ENCODE results near the gene HYOU1. TPM values are rescaled to one million over a fixed set of nuclear protein-coding genes. Genes with fewer than 3 reads are reported as not detected.

The HYOU1 gene
- total RNA-seq, 1 experiment from 2014 or later = 27.3 TPM

- Histone ChIP-seq H3K9me2 (replicated peaks; ENCODE audit: insufficient read depth, low read length) (no peaks in the 10 kb centered on the region), H3K9ac (ENCODE audit: low read length) (no peak overlapping the region), H3K4me3 (ENCODE audit: low read length) (no peak overlapping the region), H3K27me3 (ENCODE audit: low read length) (no peaks in the 10 kb centered on the region), H3K9me3 (ENCODE audit: low read length) (no peaks in the 10 kb centered on the region), H2AFZ (ENCODE audit: low read length) (no peak overlapping the region), H3K36me3 (ENCODE audit: insufficient read depth, low read length) (no peaks in the 10 kb centered on the region), H3K4me1 (ENCODE audit: low read length) (peaks cover 9% of the 10 kb centered on the region), H3K27ac (ENCODE audit: low read length) (no peak overlapping the region), H4K20me1 (ENCODE audit: insufficient read depth, low read depth, low read length) (no peaks in the 10 kb centered on the region), H3K79me2 (ENCODE audit: low read length) (peaks cover 16% of the 10 kb centered on the region), H3K4me2 (ENCODE audit: low read depth, low read length, poor library complexity, severe bottlenecking) (no peak overlapping the region)
- no peak for DNase-seq
These were observed 4.7 kb downstream of the HYOU1 start for GRCh38 chr11:119052163-119052814.

- no peaks in the 10 kb centered on the region for H3K9me2 ChIP-seq (replicated peaks; ENCODE audit: insufficient read depth, low read length)
- peaks cover 14% of the 10 kb centered on the region for H3K79me2 ChIP-seq (ENCODE audit: low read length)
- no peaks in the 10 kb centered on the region for H4K20me1 ChIP-seq (ENCODE audit: insufficient read depth, low read depth, low read length)
- DNase-seq = no peak
- H3K4me3 ChIP-seq (ENCODE audit: low read length) = no peak overlapping the region
- H3K4me1 ChIP-seq (ENCODE audit: low read length) = peaks cover 9% of the 10 kb centered on the region
- no peaks in the 10 kb centered on the region for H3K9me3 ChIP-seq (ENCODE audit: low read length)
- H3K4me2 ChIP-seq (ENCODE audit: low read depth, low read length, poor library complexity, severe bottlenecking) = no peak overlapping the region
- no peak overlapping the region for H3K27ac ChIP-seq (ENCODE audit: low read length)
- no peaks in the 10 kb centered on the region for H3K27me3 ChIP-seq (ENCODE audit: low read length)
- H3K9ac ChIP-seq (ENCODE audit: low read length) = no peak overlapping the region
- no peaks in the 10 kb centered on the region for H3K36me3 ChIP-seq (ENCODE audit: insufficient read depth, low read length)
- no peak overlapping the region for H2AFZ ChIP-seq (ENCODE audit: low read length)
These were observed 5.4 kb downstream of the HYOU1 start for GRCh38 chr11:119051440-119052162.

DNA sequence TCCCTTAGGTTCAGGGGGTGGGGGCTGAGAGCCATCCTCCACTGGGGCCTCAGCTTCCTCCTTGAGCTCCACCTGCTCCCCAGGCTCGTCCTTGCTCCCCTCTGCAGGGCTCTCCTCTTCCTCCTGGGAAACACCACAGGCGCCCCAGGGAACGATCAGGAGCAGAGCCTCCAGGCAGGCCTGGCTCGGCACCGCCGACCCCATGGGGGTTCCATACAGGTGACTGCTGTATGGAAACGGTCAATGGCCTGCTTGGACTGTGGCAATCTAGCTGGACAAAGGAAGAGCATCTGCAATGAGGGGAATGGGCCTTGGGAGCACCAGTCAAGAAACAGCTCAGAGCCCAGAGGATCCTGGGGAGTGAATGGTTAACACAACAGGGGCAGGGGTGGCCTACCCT lies 7.9 kb downstream of the HYOU1 start:
- Histone ChIP-seq H3K4me3 (ENCODE audit: low read length) (no peak overlapping the region), H3K4me2 (ENCODE audit: low read depth, low read length, poor library complexity, severe bottlenecking) (no peak overlapping the region), H3K79me2 (ENCODE audit: low read length) (no peaks in the 10 kb centered on the region), H3K36me3 (ENCODE audit: insufficient read depth, low read length) (no peaks in the 10 kb centered on the region), H2AFZ (ENCODE audit: low read length) (no peak overlapping the region), H4K20me1 (ENCODE audit: insufficient read depth, low read depth, low read length) (no peaks in the 10 kb centered on the region), H3K27me3 (ENCODE audit: low read length) (no peaks in the 10 kb centered on the region), H3K9ac (ENCODE audit: low read length) (no peak overlapping the region), H3K27ac (ENCODE audit: low read length) (no peak overlapping the region), H3K9me3 (ENCODE audit: low read length) (no peaks in the 10 kb centered on the region), H3K9me2 (replicated peaks; ENCODE audit: insufficient read depth, low read length) (no peaks in the 10 kb centered on the region), H3K4me1 (ENCODE audit: low read length) (no peaks in the 10 kb centered on the region)
- no peak for DNase-seq

DNA sequence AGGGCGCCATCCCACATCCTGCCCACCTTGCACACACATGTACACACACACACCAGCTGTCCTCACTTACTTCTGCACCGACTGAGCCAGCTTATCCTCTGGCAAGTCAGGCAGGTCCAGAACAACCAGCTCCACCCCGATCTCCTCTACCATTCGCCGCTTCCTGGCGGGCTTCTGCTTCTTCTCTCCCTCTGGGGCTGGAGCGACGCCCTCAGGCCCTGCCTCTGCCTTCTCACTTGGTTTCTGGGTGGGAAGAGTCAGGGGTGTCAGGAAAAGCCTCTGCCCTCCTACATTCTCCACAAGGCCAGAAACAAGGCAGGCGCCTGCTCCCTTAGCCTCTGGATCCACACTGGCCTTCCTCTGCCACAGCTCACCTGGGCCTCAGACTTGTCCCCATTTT lies 8.4 kb downstream of the HYOU1 start:
- Histone ChIP-seq H3K4me1 (ENCODE audit: low read length) (no peaks in the 10 kb centered on the region), H3K4me3 (ENCODE audit: low read length) (no peak overlapping the region), H3K27ac (ENCODE audit: low read length) (no peak overlapping the region), H3K36me3 (ENCODE audit: insufficient read depth, low read length) (no peaks in the 10 kb centered on the region), H2AFZ (ENCODE audit: low read length) (no peak overlapping the region), H3K79me2 (ENCODE audit: low read length) (no peaks in the 10 kb centered on the region), H3K27me3 (ENCODE audit: low read length) (no peaks in the 10 kb centered on the region), H4K20me1 (ENCODE audit: insufficient read depth, low read depth, low read length) (no peaks in the 10 kb centered on the region), H3K9me2 (replicated peaks; ENCODE audit: insufficient read depth, low read length) (no peaks in the 10 kb centered on the region), H3K9ac (ENCODE audit: low read length) (no peak overlapping the region), H3K4me2 (ENCODE audit: low read depth, low read length, poor library complexity, severe bottlenecking) (no peak overlapping the region), H3K9me3 (ENCODE audit: low read length) (no peaks in the 10 kb centered on the region)
- no peak for DNase-seq

DNA sequence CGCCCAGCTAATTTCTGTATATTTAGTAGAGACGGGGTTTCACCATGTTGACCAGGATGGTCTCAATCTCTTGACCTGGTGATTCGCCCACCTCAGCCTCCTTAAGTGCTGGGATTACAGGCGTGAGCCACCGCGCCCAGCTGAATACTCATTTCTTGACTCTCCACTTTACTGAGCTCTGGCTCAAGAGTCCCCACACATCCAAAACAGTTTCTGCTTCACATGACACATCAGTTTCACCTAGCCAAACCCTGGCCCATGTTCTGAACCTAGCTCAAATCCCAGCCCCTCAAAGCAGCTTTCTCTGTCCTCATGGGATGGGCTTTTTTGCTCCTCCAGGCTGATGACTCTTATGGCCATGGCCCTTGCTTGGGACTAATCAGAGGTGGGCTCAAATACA lies 9.8 kb downstream of the HYOU1 start:
- Histone ChIP-seq H3K4me1 (ENCODE audit: low read length) (no peaks in the 10 kb centered on the region), H3K9me2 (replicated peaks; ENCODE audit: insufficient read depth, low read length) (no peaks in the 10 kb centered on the region), H3K4me2 (ENCODE audit: low read depth, low read length, poor library complexity, severe bottlenecking) (no peak overlapping the region), H3K79me2 (ENCODE audit: low read length) (no peaks in the 10 kb centered on the region), H3K4me3 (ENCODE audit: low read length) (no peak overlapping the region), H3K36me3 (ENCODE audit: insufficient read depth, low read length) (no peaks in the 10 kb centered on the region), H4K20me1 (ENCODE audit: insufficient read depth, low read depth, low read length) (no peaks in the 10 kb centered on the region), H3K27ac (ENCODE audit: low read length) (no peak overlapping the region), H3K27me3 (ENCODE audit: low read length) (no peaks in the 10 kb centered on the region), H3K9me3 (ENCODE audit: low read length) (no peaks in the 10 kb centered on the region), H3K9ac (ENCODE audit: low read length) (no peak overlapping the region), H2AFZ (ENCODE audit: low read length) (no peak overlapping the region)
- no peak for DNase-seq

DNA sequence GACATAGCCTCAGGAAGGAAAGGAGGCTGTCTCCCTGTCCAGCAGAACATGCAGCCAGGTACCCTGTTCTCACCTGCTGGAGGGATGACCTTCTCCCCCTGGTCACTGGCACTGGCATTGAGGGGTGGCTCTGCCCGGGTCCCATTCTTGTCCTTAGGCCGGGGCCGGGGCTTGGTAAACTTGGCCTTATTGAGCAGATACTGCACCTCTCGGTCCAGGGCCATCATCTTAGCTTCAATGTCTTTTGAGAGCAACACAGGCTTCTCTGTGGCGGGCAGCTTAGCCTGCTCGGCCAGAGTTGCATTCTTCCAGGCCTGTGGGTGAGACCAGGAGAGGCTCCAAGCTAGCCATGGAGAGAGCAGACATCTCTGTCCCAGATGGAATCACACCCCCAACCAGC lies 10.5 kb downstream of the HYOU1 start:
- H3K9ac ChIP-seq (ENCODE audit: low read length) = no peak overlapping the region
- no peak overlapping the region for H3K27ac ChIP-seq (ENCODE audit: low read length)
- no peaks in the 10 kb centered on the region for H3K9me3 ChIP-seq (ENCODE audit: low read length)
- no peaks in the 10 kb centered on the region for H3K9me2 ChIP-seq (replicated peaks; ENCODE audit: insufficient read depth, low read length)
- no peaks in the 10 kb centered on the region for H3K4me1 ChIP-seq (ENCODE audit: low read length)
- DNase-seq = no peak
- no peak overlapping the region for H3K4me3 ChIP-seq (ENCODE audit: low read length)
- no peaks in the 10 kb centered on the region for H3K27me3 ChIP-seq (ENCODE audit: low read length)
- H3K79me2 ChIP-seq (ENCODE audit: low read length) = no peaks in the 10 kb centered on the region
- H4K20me1 ChIP-seq (ENCODE audit: insufficient read depth, low read depth, low read length) = no peaks in the 10 kb centered on the region
- no peak overlapping the region for H3K4me2 ChIP-seq (ENCODE audit: low read depth, low read length, poor library complexity, severe bottlenecking)
- no peaks in the 10 kb centered on the region for H3K36me3 ChIP-seq (ENCODE audit: insufficient read depth, low read length)
- no peak overlapping the region for H2AFZ ChIP-seq (ENCODE audit: low read length)

- Histone ChIP-seq H3K9me2 (replicated peaks; ENCODE audit: insufficient read depth, low read length) (no peaks in the 10 kb centered on the region), H3K36me3 (ENCODE audit: insufficient read depth, low read length) (no peaks in the 10 kb centered on the region), H3K4me1 (ENCODE audit: low read length) (peaks cover 8% of the 10 kb centered on the region), H3K9me3 (ENCODE audit: low read length) (no peaks in the 10 kb centered on the region), H3K27me3 (ENCODE audit: low read length) (no peaks in the 10 kb centered on the region), H4K20me1 (ENCODE audit: insufficient read depth, low read depth, low read length) (no peaks in the 10 kb centered on the region), H3K4me3 (ENCODE audit: low read length) (no peak overlapping the region), H3K4me2 (ENCODE audit: low read depth, low read length, poor library complexity, severe bottlenecking) (no peak overlapping the region), H3K27ac (ENCODE audit: low read length) (no peak overlapping the region), H3K79me2 (ENCODE audit: low read length) (no peaks in the 10 kb centered on the region), H3K9ac (ENCODE audit: low read length) (no peak overlapping the region), H2AFZ (ENCODE audit: low read length) (no peak overlapping the region)
- no peak for DNase-seq
These were observed 12.3 kb downstream of the HYOU1 start for GRCh38 chr11:119044708-119045107.

- no peaks in the 10 kb centered on the region for H3K36me3 ChIP-seq (ENCODE audit: insufficient read depth, low read length)
- no peaks in the 10 kb centered on the region for H4K20me1 ChIP-seq (ENCODE audit: insufficient read depth, low read depth, low read length)
- no peaks in the 10 kb centered on the region for H3K27me3 ChIP-seq (ENCODE audit: low read length)
- H3K9me3 ChIP-seq (ENCODE audit: low read length) = no peaks in the 10 kb centered on the region
- no peak overlapping the region for H3K27ac ChIP-seq (ENCODE audit: low read length)
- peaks cover 12% of the 10 kb centered on the region for H3K4me1 ChIP-seq (ENCODE audit: low read length)
- H3K9me2 ChIP-seq (replicated peaks; ENCODE audit: insufficient read depth, low read length) = no peaks in the 10 kb centered on the region
- no peak overlapping the region for H3K9ac ChIP-seq (ENCODE audit: low read length)
- no peak overlapping the region for H3K4me2 ChIP-seq (ENCODE audit: low read depth, low read length, poor library complexity, severe bottlenecking)
- no peak overlapping the region for H2AFZ ChIP-seq (ENCODE audit: low read length)
- no peak for DNase-seq
- no peak overlapping the region for H3K4me3 ChIP-seq (ENCODE audit: low read length)
- H3K79me2 ChIP-seq (ENCODE audit: low read length) = no peaks in the 10 kb centered on the region
These were observed 14.1 kb downstream of the HYOU1 start for GRCh38 chr11:119042927-119043326.

All from Karpas-422 (cell line).